Measurements from ENCODE around the gene SDC4.
"Not testable (repeated sequence)": the region's sequence is repeated elsewhere in the genome, so short reads cannot be mapped to it uniquely, and the experiment has no call there.

SDC4 gene

GRCh38 chr20:45359406-45360148 is 11.4 kb upstream of the SDC4 start:
- no peak overlapping the region for H3K27ac Mint-ChIP-seq (ENCODE audit: low read depth)
- H3K4me3 Mint-ChIP-seq = no peak overlapping the region
- H3K36me3 Mint-ChIP-seq (ENCODE audit: insufficient read depth) = peaks cover 12% of the 10 kb centered on the region
- H3K9me3 Mint-ChIP-seq = no peaks in the 10 kb centered on the region
- H3K4me1 Mint-ChIP-seq = peaks cover 19% of the 10 kb centered on the region
- DNase-seq (ENCODE audit: low spot score in 2 of 2) (no peak), ATAC-seq (replicated peaks; ENCODE audit: extremely low read depth, poor library complexity, severe bottlenecking) (no peak)
- H3K27me3 Mint-ChIP-seq = no peaks in the 10 kb centered on the region

GRCh38 chr20:45359069-45359405 is 10.8 kb upstream of the SDC4 start:
- H3K27ac Mint-ChIP-seq (ENCODE audit: low read depth) = no peak overlapping the region
- peaks cover 12% of the 10 kb centered on the region for H3K36me3 Mint-ChIP-seq (ENCODE audit: insufficient read depth)
- H3K4me3 Mint-ChIP-seq = no peak overlapping the region
- H3K4me1 Mint-ChIP-seq = peaks cover 16% of the 10 kb centered on the region
- ATAC-seq (replicated peaks; ENCODE audit: extremely low read depth, poor library complexity, severe bottlenecking) (no peak), DNase-seq (ENCODE audit: low spot score in 2 of 2) (no peak)
- H3K9me3 Mint-ChIP-seq = no peaks in the 10 kb centered on the region
- H3K27me3 Mint-ChIP-seq = no peaks in the 10 kb centered on the region

- peaks cover 10% of the 10 kb centered on the region for H3K36me3 Mint-ChIP-seq (ENCODE audit: insufficient read depth)
- no peak overlapping the region for H3K27ac Mint-ChIP-seq (ENCODE audit: low read depth)
- ATAC-seq (replicated peaks; ENCODE audit: extremely low read depth, poor library complexity, severe bottlenecking) = no peak
- peaks cover 11% of the 10 kb centered on the region for H3K4me1 Mint-ChIP-seq
- H3K27me3 Mint-ChIP-seq = no peaks in the 10 kb centered on the region
- H3K4me3 Mint-ChIP-seq = no peak overlapping the region
- H3K9me3 Mint-ChIP-seq = no peaks in the 10 kb centered on the region
- DNase-seq (ENCODE audit: low spot score in 2 of 2) = no peak
Observed at GRCh38 chr20:45358282-45359068, 10.3 kb upstream of the SDC4 start.

- Mint-ChIP-seq H3K9me3 (no peaks in the 10 kb centered on the region), H3K27ac (ENCODE audit: low read depth) (no peak overlapping the region), H3K36me3 (ENCODE audit: insufficient read depth) (no peaks in the 10 kb centered on the region), H3K27me3 (no peaks in the 10 kb centered on the region), H3K4me3 (no peak overlapping the region), H3K4me1 (peaks cover 6% of the 10 kb centered on the region)
- no peak for ATAC-seq (replicated peaks; ENCODE audit: extremely low read depth, poor library complexity, severe bottlenecking)
- DNase-seq (ENCODE audit: low spot score in 2 of 2) = no peak
Observed at GRCh38 chr20:45355209-45356084, 7.2 kb upstream of the SDC4 start.

- ATAC-seq (replicated peaks; ENCODE audit: extremely low read depth, poor library complexity, severe bottlenecking) (no peak), DNase-seq (ENCODE audit: low spot score in 2 of 2) (no peak)
- Mint-ChIP-seq H3K36me3 (ENCODE audit: insufficient read depth) (no peaks in the 10 kb centered on the region), H3K4me1 (peaks cover 6% of the 10 kb centered on the region), H3K27ac (ENCODE audit: low read depth) (no peak overlapping the region), H3K4me3 (no peak overlapping the region), H3K27me3 (no peaks in the 10 kb centered on the region), H3K9me3 (no peaks in the 10 kb centered on the region)
Observed at GRCh38 chr20:45354423-45355208, 6.4 kb upstream of the SDC4 start.

- Mint-ChIP-seq H3K4me3 (no peak overlapping the region), H3K4me1 (peaks cover 6% of the 10 kb centered on the region), H3K9me3 (no peaks in the 10 kb centered on the region), H3K27ac (ENCODE audit: low read depth) (no peak overlapping the region), H3K27me3 (no peaks in the 10 kb centered on the region), H3K36me3 (ENCODE audit: insufficient read depth) (no peaks in the 10 kb centered on the region)
- ATAC-seq (replicated peaks; ENCODE audit: extremely low read depth, poor library complexity, severe bottlenecking) (no peak), DNase-seq (ENCODE audit: low spot score in 2 of 2) (no peak)
Observed at GRCh38 chr20:45353746-45354145, 5.5 kb upstream of the SDC4 start.

GRCh38 chr20:45352729-45353128 is 4.5 kb upstream of the SDC4 start:
- H3K27me3 Mint-ChIP-seq = no peaks in the 10 kb centered on the region
- H3K9me3 Mint-ChIP-seq = no peaks in the 10 kb centered on the region
- no peak overlapping the region for H3K27ac Mint-ChIP-seq (ENCODE audit: low read depth)
- ATAC-seq (replicated peaks; ENCODE audit: extremely low read depth, poor library complexity, severe bottlenecking) (no peak), DNase-seq (ENCODE audit: low spot score in 2 of 2) (no peak)
- peaks cover 12% of the 10 kb centered on the region for H3K4me1 Mint-ChIP-seq
- H3K36me3 Mint-ChIP-seq (ENCODE audit: insufficient read depth) = no peaks in the 10 kb centered on the region
- no peak overlapping the region for H3K4me3 Mint-ChIP-seq

GRCh38 chr20:45350795-45351194 is 2.6 kb upstream of the SDC4 start:
- peaks cover 18% of the 10 kb centered on the region for H3K4me1 Mint-ChIP-seq
- not testable (repeated sequence) for ATAC-seq (replicated peaks; ENCODE audit: extremely low read depth, poor library complexity, severe bottlenecking); DNase-seq (ENCODE audit: low spot score in 2 of 2); H3K27ac Mint-ChIP-seq (ENCODE audit: low read depth); H3K9me3 Mint-ChIP-seq; H3K27me3 Mint-ChIP-seq; H3K4me3 Mint-ChIP-seq; H3K36me3 Mint-ChIP-seq (ENCODE audit: insufficient read depth)

GRCh38 chr20:45350217-45350616 is 2.0 kb upstream of the SDC4 start:
- Mint-ChIP-seq H3K4me1 (peaks cover 13% of the 10 kb centered on the region), H3K4me3 (no peak overlapping the region), H3K27ac (ENCODE audit: low read depth) (no peak overlapping the region), H3K9me3 (no peaks in the 10 kb centered on the region), H3K36me3 (ENCODE audit: insufficient read depth) (no peaks in the 10 kb centered on the region), H3K27me3 (peaks cover 9% of the 10 kb centered on the region)
- DNase-seq (ENCODE audit: low spot score in 2 of 2) (no peak), ATAC-seq (replicated peaks; ENCODE audit: extremely low read depth, poor library complexity, severe bottlenecking) (no peak)

- peaks cover 9% of the 10 kb centered on the region for H3K27me3 Mint-ChIP-seq
- H3K27ac Mint-ChIP-seq (ENCODE audit: low read depth) = peak overlapping the region; percentile 46
- peak overlapping the region; percentile 76 for H3K4me3 Mint-ChIP-seq
- no peaks in the 10 kb centered on the region for H3K36me3 Mint-ChIP-seq (ENCODE audit: insufficient read depth)
- no peaks in the 10 kb centered on the region for H3K9me3 Mint-ChIP-seq
- ATAC-seq (replicated peaks; ENCODE audit: extremely low read depth, poor library complexity, severe bottlenecking) (peak; percentile 26), DNase-seq (ENCODE audit: low spot score in 2 of 2) (no peak)
- peaks cover 12% of the 10 kb centered on the region for H3K4me1 Mint-ChIP-seq
Observed at GRCh38 chr20:45347297-45347935, 808 bp downstream of the SDC4 start.

GRCh38 chr20:45346851-45347250 is 1.4 kb downstream of the SDC4 start:
- Mint-ChIP-seq H3K4me1 (peaks cover 12% of the 10 kb centered on the region), H3K36me3 (ENCODE audit: insufficient read depth) (no peaks in the 10 kb centered on the region), H3K4me3 (peak overlapping the region; percentile 76), H3K27me3 (peaks cover 9% of the 10 kb centered on the region), H3K27ac (ENCODE audit: low read depth) (no peak overlapping the region), H3K9me3 (no peaks in the 10 kb centered on the region)
- DNase-seq (ENCODE audit: low spot score in 2 of 2) (no peak), ATAC-seq (replicated peaks; ENCODE audit: extremely low read depth, poor library complexity, severe bottlenecking) (no peak)
